CD8-positive, alpha-beta memory T cell (primary cell): ENCODE data around the gene DYSF. TPM values are rescaled to one million over a fixed set of nuclear protein-coding genes. Genes with fewer than 3 reads are reported as not detected.

ENCODE experiments used
- CTCF ChIA-PET: fragments of 350-600 bp; sonication (Branson Sonifier 250); formaldehyde crosslinking; loops from one replicate; lab custom pipeline; 2021; ENCODE audit warnings: antibody characterized with exemption; lab: Charles Lee
- POLR2A ChIA-PET: fragments of 350-600 bp; sonication (Branson Sonifier 250); formaldehyde crosslinking; loops from one replicate; lab custom pipeline; 2021; ENCODE audit warnings: antibody characterized with exemption; lab: Charles Lee
- DNase-seq, 5 donors: peaks; one replicate each; pipeline versions ENCODE4 v3.0.0 to v3.0.0-alpha.2; 2020 to 2022; ENCODE audit warnings: mixed read lengths in 1 of 5
- H3K27ac ChIP-seq: one replicate; pipeline ENCODE4 v1.7.0; 2013; ENCODE audit warnings: low read depth, mild to moderate bottlenecking, low read length, moderate library complexity
- H3K27me3 ChIP-seq: 2 replicates; pipeline ENCODE4 v1.7.0; 2013; ENCODE audit warnings: low read length, mild to moderate bottlenecking; ENCODE audit not compliant: insufficient read depth, poor library complexity, severe bottlenecking
- H3K36me3 ChIP-seq: 2 replicates; pipeline ENCODE4 v1.7.0; 2013; ENCODE audit warnings: mild to moderate bottlenecking, low read length, moderate library complexity; ENCODE audit not compliant: insufficient read depth
- H3K4me1 ChIP-seq: 2 replicates; pipeline ENCODE4 v1.7.0; 2013; ENCODE audit warnings: mild to moderate bottlenecking, low read length, moderate library complexity; ENCODE audit not compliant: insufficient read depth
- H3K4me3 ChIP-seq: 2 replicates; pipeline ENCODE4 v1.7.0; 2013; ENCODE audit warnings: mild to moderate bottlenecking, low read length
- H3K9me3 ChIP-seq: 2 replicates; pipeline ENCODE4 v1.7.0; 2013; ENCODE audit warnings: mild to moderate bottlenecking, low read length
- H3K27ac Mint-ChIP-seq, 8 donors: one replicate each; pipeline ENCODE4 v1.8.0; 2020 to 2021; ENCODE audit warnings: mixed read lengths in 8 of 8, mild to moderate bottlenecking in 6 of 8, inconsistent platforms in 3 of 8, moderate library complexity in 3 of 8
- H3K27me3 Mint-ChIP-seq, 2 donors: one replicate each; pipeline ENCODE4 v1.8.0; 2020 to 2021; ENCODE audit warnings: mixed read lengths in 2 of 2, mild to moderate bottlenecking in 1 of 2, moderate library complexity in 1 of 2
- H3K36me3 Mint-ChIP-seq, 3 donors: one replicate each; pipeline ENCODE4 v1.8.0; 2020 to 2021; ENCODE audit warnings: mixed read lengths in 3 of 3, inconsistent platforms in 1 of 3, mild to moderate bottlenecking in 1 of 3
- H3K4me1 Mint-ChIP-seq, 3 donors: one replicate each; pipeline ENCODE4 v1.8.0; 2020 to 2021; ENCODE audit warnings: mixed read lengths in 3 of 3, inconsistent platforms in 1 of 3, mild to moderate bottlenecking in 1 of 3
- H3K4me3 Mint-ChIP-seq, 7 donors: one replicate each; pipeline ENCODE4 v1.8.0; 2020 to 2021; ENCODE audit warnings: mixed read lengths in 7 of 7, mild to moderate bottlenecking in 6 of 7, moderate library complexity in 4 of 7, inconsistent platforms in 2 of 7
- H3K9me3 Mint-ChIP-seq, 5 donors: one replicate each; pipeline ENCODE4 v1.8.0; 2020 to 2022; ENCODE audit warnings: mixed read lengths in 5 of 5, mild to moderate bottlenecking in 3 of 5, moderate library complexity in 2 of 5, inconsistent platforms in 1 of 5
- polyA plus RNA-seq: library from polyadenylated mRNA; unstranded; fragments of 300-500 nt; fragmentation: Illumina TruSeq; gene quantifications from one replicate; pipeline ENCODE4 v1.2.3, GENCODE V29; 2021
- total RNA-seq, 2 experiments: library from RNA; stranded (reverse); gene quantifications; one replicate each; pipeline ENCODE4 v1.2.3, GENCODE V29; 2021

The DYSF gene
- total and polyA plus RNA-seq, 3 experiments from 2014 or later = 3.6 to 4.8 (median 3.9) TPM

GRCh38 chr2:71592181-71592711 lies 138.9 kb downstream of the DYSF start:
- Histone ChIP-seq H3K4me3 (no peak overlapping the region), H3K27ac (no peak overlapping the region), H3K9me3 (no peaks in the 10 kb centered on the region), H3K27me3 (no peaks in the 10 kb centered on the region), H3K4me1 (no peaks in the 10 kb centered on the region), H3K36me3 (no peaks in the 10 kb centered on the region)
- CTCF ChIA-PET = no interaction called here
- Mint-ChIP-seq H3K4me1 (no peaks in the 10 kb centered on the region), H3K9me3 (no peaks in the 10 kb centered on the region), H3K36me3 (peaks cover 0 to 10% (median 0%) of the 10 kb centered on the region in 3 donors), H3K4me3 (no peak overlapping the region), H3K27ac (no peak overlapping the region), H3K27me3 (no peaks in the 10 kb centered on the region)
- no peak for DNase-seq
- POLR2A ChIA-PET = no interaction called here

- no peak overlapping the region for H3K27ac ChIP-seq
- peaks cover 0 to 2% of the 10 kb centered on the region in 2 donors for H3K27me3 Mint-ChIP-seq
- H3K27ac Mint-ChIP-seq = no peak overlapping the region
- H3K4me1 ChIP-seq = no peaks in the 10 kb centered on the region
- no peak overlapping the region for H3K4me3 Mint-ChIP-seq
- no peaks in the 10 kb centered on the region for H3K36me3 ChIP-seq
- no peak for DNase-seq
- ChIA-PET POLR2A (no interaction called here), CTCF (no interaction called here)
- no peak overlapping the region for H3K4me3 ChIP-seq
- no peaks in the 10 kb centered on the region for H3K9me3 Mint-ChIP-seq
- H3K27me3 ChIP-seq = no peaks in the 10 kb centered on the region
- H3K36me3 Mint-ChIP-seq = peaks cover 0 to 7% (median 0%) of the 10 kb centered on the region in 3 donors
- H3K4me1 Mint-ChIP-seq = no peaks in the 10 kb centered on the region
- H3K9me3 ChIP-seq = no peaks in the 10 kb centered on the region
These were observed 142.2 kb downstream of the DYSF start for GRCh38 chr2:71595569-71595968.

DNA sequence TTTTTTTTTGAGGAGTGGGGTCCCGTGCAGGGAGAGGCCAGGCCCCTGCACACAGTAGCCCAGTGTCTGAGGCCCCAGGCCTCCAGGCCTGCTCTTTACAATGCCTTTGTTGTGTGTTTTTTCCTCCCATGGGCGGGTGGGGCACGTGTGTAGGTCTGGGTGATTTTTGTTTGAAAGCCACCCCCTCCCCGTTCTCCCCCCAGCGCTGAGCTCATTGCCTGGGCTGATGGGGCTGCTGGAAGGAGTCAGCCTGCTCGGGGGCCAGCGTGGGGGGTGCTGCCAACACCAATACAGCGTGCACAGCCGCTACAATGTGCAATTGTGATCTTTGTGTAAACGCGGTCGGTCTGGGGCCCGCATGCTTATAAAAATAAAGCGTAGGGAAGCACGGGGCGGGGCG lies 142.7 kb downstream of the DYSF start:
- no peak overlapping the region for H3K27ac ChIP-seq
- ChIA-PET POLR2A (no interaction called here), CTCF (no interaction called here)
- H3K9me3 Mint-ChIP-seq = no peaks in the 10 kb centered on the region
- no peaks in the 10 kb centered on the region for H3K9me3 ChIP-seq
- H3K4me1 Mint-ChIP-seq = no peaks in the 10 kb centered on the region
- no peak overlapping the region for H3K4me3 Mint-ChIP-seq
- no peak for DNase-seq
- H3K27me3 ChIP-seq = no peaks in the 10 kb centered on the region
- no peaks in the 10 kb centered on the region for H3K4me1 ChIP-seq
- H3K36me3 Mint-ChIP-seq = peaks cover 0 to 6% (median 0%) of the 10 kb centered on the region in 3 donors
- H3K4me3 ChIP-seq = no peak overlapping the region
- H3K36me3 ChIP-seq = no peaks in the 10 kb centered on the region
- no peak overlapping the region for H3K27ac Mint-ChIP-seq
- H3K27me3 Mint-ChIP-seq = peaks cover 0 to 2% of the 10 kb centered on the region in 2 donors

- no peaks in the 10 kb centered on the region for H3K9me3 ChIP-seq
- DNase-seq = no peak
- H3K4me1 ChIP-seq = no peaks in the 10 kb centered on the region
- H3K27me3 ChIP-seq = no peaks in the 10 kb centered on the region
- Mint-ChIP-seq H3K4me3 (no peak overlapping the region), H3K27ac (no peak overlapping the region), H3K9me3 (peaks cover 0 to 2% (median 0%) of the 10 kb centered on the region in 5 donors), H3K4me1 (no peaks in the 10 kb centered on the region), H3K27me3 (peaks cover 3 to 7% of the 10 kb centered on the region in 2 donors), H3K36me3 (peaks cover 0 to 3% (median 0%) of the 10 kb centered on the region in 3 donors)
- ChIA-PET CTCF (no interaction called here), POLR2A (no interaction called here)
- H3K36me3 ChIP-seq = no peaks in the 10 kb centered on the region
- H3K27ac ChIP-seq = no peak overlapping the region
- H3K4me3 ChIP-seq = no peak overlapping the region
These were observed 144.4 kb downstream of the DYSF start for GRCh38 chr2:71597756-71598155.

GRCh38 chr2:71598526-71598925 lies 145.2 kb downstream of the DYSF start:
- no peak overlapping the region for H3K27ac ChIP-seq
- H3K4me1 ChIP-seq = no peaks in the 10 kb centered on the region
- no peak overlapping the region for H3K4me3 ChIP-seq
- Mint-ChIP-seq H3K27ac (no peak overlapping the region), H3K27me3 (peaks cover 8 to 10% of the 10 kb centered on the region in 2 donors), H3K4me3 (no peak overlapping the region), H3K4me1 (peaks cover 5 to 6% (median 5%) of the 10 kb centered on the region in 3 donors), H3K9me3 (peaks cover 0 to 2% (median 0%) of the 10 kb centered on the region in 5 donors), H3K36me3 (peaks cover 0 to 3% (median 0%) of the 10 kb centered on the region in 3 donors)
- no peak for DNase-seq
- ChIA-PET POLR2A (no interaction called here), CTCF (no interaction called here)
- no peaks in the 10 kb centered on the region for H3K36me3 ChIP-seq
- no peaks in the 10 kb centered on the region for H3K9me3 ChIP-seq
- peaks cover 4% of the 10 kb centered on the region for H3K27me3 ChIP-seq

- H3K27ac ChIP-seq = no peak overlapping the region
- no peaks in the 10 kb centered on the region for H3K9me3 ChIP-seq
- no peak for DNase-seq
- no peak overlapping the region for H3K4me3 Mint-ChIP-seq
- peaks cover 0 to 2% (median 0%) of the 10 kb centered on the region in 5 donors for H3K9me3 Mint-ChIP-seq
- H3K36me3 ChIP-seq = no peaks in the 10 kb centered on the region
- ChIA-PET CTCF (no interaction called here), POLR2A (no interaction called here)
- H3K27ac Mint-ChIP-seq = no peak overlapping the region
- H3K27me3 ChIP-seq = peaks cover 4% of the 10 kb centered on the region
- H3K4me1 ChIP-seq = no peaks in the 10 kb centered on the region
- H3K27me3 Mint-ChIP-seq = peaks cover 8 to 10% of the 10 kb centered on the region in 2 donors
- peaks cover 0 to 3% (median 0%) of the 10 kb centered on the region in 3 donors for H3K36me3 Mint-ChIP-seq
- H3K4me1 Mint-ChIP-seq = peaks cover 5 to 6% (median 5%) of the 10 kb centered on the region in 3 donors
- no peak overlapping the region for H3K4me3 ChIP-seq
These were observed 145.7 kb downstream of the DYSF start for GRCh38 chr2:71599038-71599437.

GRCh38 chr2:71599646-71600236 lies 146.4 kb downstream of the DYSF start:
- no peak overlapping the region for H3K27ac ChIP-seq
- no peak overlapping the region for H3K27ac Mint-ChIP-seq
- no peaks in the 10 kb centered on the region for H3K36me3 ChIP-seq
- H3K9me3 Mint-ChIP-seq = peaks cover 0 to 2% (median 0%) of the 10 kb centered on the region in 5 donors
- ChIA-PET POLR2A (no interaction called here), CTCF (no interaction called here)
- no peaks in the 10 kb centered on the region for H3K9me3 ChIP-seq
- H3K27me3 Mint-ChIP-seq = peaks cover 14% of the 10 kb centered on the region in 2 donors
- H3K4me3 ChIP-seq = no peak overlapping the region
- H3K4me3 Mint-ChIP-seq = no peak overlapping the region
- H3K36me3 Mint-ChIP-seq = peaks cover 0 to 3% (median 0%) of the 10 kb centered on the region in 3 donors
- no peak for DNase-seq
- no peaks in the 10 kb centered on the region for H3K4me1 ChIP-seq
- H3K27me3 ChIP-seq = peaks cover 4% of the 10 kb centered on the region
- H3K4me1 Mint-ChIP-seq = peaks cover 5 to 6% (median 5%) of the 10 kb centered on the region in 3 donors

GRCh38 chr2:71600555-71600954 lies 147.2 kb downstream of the DYSF start:
- Histone ChIP-seq H3K9me3 (no peaks in the 10 kb centered on the region), H3K27me3 (peaks cover 4% of the 10 kb centered on the region), H3K27ac (no peak overlapping the region), H3K4me3 (no peak overlapping the region), H3K36me3 (no peaks in the 10 kb centered on the region), H3K4me1 (no peaks in the 10 kb centered on the region)
- POLR2A ChIA-PET = no interaction called here
- H3K4me1 Mint-ChIP-seq = peaks cover 5 to 6% (median 5%) of the 10 kb centered on the region in 3 donors
- DNase-seq = no peak
- H3K9me3 Mint-ChIP-seq = peaks cover 0 to 2% (median 0%) of the 10 kb centered on the region in 5 donors
- H3K36me3 Mint-ChIP-seq = peaks cover 0 to 3% (median 0%) of the 10 kb centered on the region in 3 donors
- CTCF ChIA-PET = no interaction called here
- no peak overlapping the region for H3K4me3 Mint-ChIP-seq
- no peak overlapping the region for H3K27ac Mint-ChIP-seq
- H3K27me3 Mint-ChIP-seq = peaks cover 18 to 19% of the 10 kb centered on the region in 2 donors
